Umbilical cord (tissue), 2 donors: ENCODE measurements around the gene NFKBIB. TPM values are rescaled to one million over a fixed set of nuclear protein-coding genes. Genes with fewer than 3 reads are reported as not detected.
"Not testable (repeated sequence)": the region's sequence is repeated elsewhere in the genome, so short reads cannot be mapped to it uniquely, and the experiment has no call there.

ENCODE experiments used
- DNase-seq: peaks from one replicate; pipeline ENCODE4 v3.0.0-alpha.2; 2015; ENCODE audit warnings: low spot score
- total RNA-seq: library from RNA; depleted of rRNA; stranded (reverse); fragments of >200 nt; gene quantifications from one replicate; pipeline ENCODE4 v1.2.3, GENCODE V29; 2014; ENCODE audit warnings: low replicate concordance; ENCODE audit not compliant: insufficient read depth

Gene NFKBIB
- total RNA-seq = 11.8 TPM

GRCh38 chr19:38899447-38900201 lies at the start of gene NFKBIB, which contains the start of gene SIRT2:
Gene NFKBIB (plus strand): TSS chr19:38899969. CDS start chr19:38900033, 64 bp downstream.
Gene SIRT2 (minus strand): TSS chr19:38899618. CDS start chr19:38899521, 97 bp downstream.
- peak; percentile 100 for DNase-seq

- DNase-seq = no peak
These were observed 49.3 kb upstream of the NFKBIB start for GRCh38 chr19:38850436-38850975.

DNA sequence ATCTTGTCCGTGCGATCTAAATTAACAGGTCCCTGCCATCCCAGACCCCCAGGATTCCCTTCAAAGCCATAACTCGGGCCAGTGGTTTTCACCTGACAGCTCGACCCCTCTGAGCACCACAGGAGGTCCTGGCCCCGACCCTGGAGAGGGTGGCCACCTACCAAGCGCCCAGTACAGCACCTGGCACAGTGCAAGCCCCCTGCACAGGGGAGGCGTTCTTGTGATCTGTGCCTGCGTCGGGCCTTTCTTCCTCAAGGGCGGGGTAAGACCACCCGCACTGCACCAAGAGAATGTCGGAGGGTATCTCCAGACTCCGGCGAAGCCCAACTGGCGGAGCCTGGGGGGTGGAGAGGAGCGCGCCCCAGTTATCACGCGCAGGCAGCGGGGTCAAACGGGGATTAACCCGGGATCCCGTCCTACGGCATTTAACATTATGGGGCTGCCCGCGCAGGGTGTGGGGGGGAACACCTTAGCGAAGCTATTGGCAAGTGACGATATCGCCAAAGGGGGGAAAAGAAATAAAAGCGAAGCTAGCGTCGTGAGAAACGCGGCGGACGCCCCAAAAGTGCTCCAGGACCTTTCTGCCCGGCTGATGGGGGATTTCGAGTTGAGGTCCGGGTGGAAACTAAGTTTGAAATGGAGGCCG lies 48.7 kb upstream of the NFKBIB start:
- no peak for DNase-seq

DNA sequence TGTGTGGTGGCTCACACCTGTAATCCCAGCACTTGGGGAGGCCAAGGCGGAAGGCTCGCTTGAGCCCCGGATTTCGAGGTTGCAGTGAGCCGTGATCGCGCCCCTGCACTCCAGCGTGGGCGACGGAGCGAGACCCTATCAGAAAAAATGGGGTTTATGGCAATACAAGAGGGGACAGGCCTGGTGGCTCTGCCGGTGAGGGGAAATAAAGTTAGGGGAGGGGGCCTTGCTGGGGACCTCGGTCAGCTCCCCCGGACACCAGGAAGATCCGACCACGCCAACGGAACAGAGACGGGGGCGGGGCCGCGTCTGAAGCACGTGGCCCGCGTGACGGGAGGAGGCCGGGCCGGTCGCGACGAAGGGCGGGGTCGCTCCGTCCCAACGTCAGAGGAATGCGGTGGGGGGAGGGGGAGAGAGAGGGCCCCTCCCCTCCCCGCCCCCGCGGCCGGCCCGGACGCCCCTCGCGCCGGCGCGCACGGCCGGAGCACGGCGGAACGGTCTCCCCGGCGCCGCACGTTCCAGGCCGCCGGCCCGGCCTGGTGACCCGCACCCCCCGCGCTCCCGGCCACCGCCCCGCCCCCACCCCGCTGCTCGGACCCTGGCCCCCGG lies 48.0 kb upstream of the NFKBIB start:
- peak; percentile 95 for DNase-seq

DNA sequence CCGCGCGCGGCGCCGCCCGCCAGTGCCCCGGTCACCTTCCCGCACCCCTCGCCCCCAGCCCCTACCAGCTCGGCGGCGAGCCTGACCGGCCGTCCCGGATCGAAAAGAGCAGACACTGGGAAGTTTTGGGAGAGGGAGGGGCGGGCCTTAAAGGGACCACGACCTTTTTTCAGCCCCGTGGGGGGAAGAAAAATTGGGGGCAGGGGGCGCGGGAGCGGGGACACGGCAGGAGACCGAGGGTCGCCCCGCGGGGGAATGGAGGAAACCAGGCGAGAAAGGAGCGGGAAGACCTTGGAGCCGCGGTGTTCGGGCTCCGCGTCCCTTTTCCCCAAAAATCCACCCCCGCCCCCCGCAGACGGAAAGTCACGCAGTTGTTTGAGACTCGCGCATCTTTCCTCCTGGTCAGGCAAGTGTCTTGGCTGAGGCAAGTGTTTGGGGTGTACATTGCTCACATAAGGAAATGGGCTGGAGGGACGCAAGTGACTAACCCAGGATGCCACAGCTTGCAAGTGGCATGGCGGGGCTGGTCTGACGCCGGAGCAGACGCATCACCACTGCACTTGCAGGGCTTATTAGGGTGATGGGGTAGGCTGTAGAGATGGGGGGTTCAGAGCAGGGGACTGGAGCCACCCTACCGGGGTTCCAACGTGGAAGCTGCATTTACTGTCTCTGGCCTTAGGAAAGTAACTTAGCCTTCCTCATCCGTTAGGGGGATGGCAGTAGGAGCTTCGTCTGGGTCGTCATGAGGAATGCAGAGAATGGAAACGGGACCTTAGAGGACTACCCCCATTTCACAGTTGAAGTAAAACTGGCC lies 47.3 kb upstream of the NFKBIB start:
- peak; percentile 66 for DNase-seq

- no peak for DNase-seq
These were observed 46.6 kb upstream of the NFKBIB start for GRCh38 chr19:38853214-38853613.

DNA sequence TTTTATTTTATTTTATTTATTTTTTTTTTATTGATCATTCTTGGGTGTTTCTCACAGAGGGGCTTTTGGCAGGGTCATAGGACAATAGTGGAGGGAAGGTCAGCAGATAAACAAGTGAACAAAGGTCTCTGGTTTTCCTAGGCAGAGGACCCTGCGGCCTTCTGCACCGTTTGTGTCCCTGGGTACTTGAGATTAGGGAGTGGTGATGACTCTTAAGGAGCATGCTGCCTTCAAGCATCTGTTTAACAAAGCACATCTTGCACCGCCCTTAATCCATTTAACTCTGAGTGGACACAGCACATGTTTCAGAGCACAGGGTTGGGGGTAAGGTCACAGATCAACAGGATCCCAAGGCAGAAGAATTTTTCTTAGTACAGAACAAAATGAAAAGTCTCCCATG lies 44.8 kb upstream of the NFKBIB start:
- not testable (repeated sequence) for DNase-seq

DNA sequence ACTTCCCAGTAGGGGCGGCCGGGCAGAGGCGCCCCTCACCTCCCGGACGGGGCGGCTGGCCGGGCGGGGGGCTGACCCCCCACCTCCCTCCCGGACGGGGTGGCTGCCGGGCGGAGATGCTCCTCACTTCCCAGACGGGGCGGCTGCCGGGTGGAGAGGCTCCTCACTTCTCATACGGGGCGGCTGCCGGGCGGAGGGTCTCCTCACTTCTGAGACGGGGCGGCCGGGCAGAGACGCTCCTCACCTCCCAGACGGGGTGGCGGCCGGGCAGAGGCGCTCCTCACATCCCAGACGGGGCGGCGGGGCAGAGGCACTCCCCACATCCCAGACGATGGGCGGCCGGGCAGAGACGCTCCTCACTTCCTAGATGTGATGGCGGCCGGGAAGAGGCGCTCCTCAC lies 44.0 kb upstream of the NFKBIB start:
- DNase-seq = not testable (repeated sequence)

DNA sequence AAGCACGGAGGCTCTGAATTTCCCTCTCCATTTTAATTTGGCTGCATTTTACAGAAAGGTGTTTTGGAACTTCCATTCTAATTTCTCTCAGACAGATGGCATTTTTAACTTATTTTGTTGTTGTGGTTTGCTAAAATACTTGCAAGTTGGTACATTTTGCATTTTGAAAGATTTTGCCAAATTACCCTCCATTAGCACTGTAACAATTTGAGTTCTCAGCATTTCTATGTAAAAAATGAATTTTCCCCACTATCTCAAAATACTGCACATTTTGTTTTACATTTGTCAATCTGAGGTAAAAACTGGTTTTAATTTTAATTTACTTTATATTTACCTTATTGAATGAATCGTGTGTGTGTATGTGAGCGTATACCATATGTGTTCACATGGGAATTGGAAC lies 43.0 kb upstream of the NFKBIB start:
- DNase-seq = no peak

- peak; percentile 67 for DNase-seq
These were observed 40.1 kb upstream of the NFKBIB start for GRCh38 chr19:38859631-38860204.

DNA sequence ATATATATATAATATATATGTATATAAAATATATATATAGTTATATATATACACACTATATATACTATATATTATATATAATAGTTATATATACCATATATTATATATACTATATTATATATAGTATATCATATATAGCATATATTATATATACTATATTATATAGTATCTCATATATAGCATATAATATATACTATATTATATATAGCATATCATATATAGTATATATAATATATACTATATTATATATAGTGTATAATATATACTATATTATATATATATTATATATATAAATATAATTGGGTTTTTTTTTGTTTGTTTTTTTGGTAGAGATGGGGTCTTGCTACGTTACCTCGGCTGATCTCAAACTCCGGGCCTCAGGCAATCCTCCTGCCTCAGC lies 38.4 kb upstream of the NFKBIB start:
- DNase-seq = no peak

DNA sequence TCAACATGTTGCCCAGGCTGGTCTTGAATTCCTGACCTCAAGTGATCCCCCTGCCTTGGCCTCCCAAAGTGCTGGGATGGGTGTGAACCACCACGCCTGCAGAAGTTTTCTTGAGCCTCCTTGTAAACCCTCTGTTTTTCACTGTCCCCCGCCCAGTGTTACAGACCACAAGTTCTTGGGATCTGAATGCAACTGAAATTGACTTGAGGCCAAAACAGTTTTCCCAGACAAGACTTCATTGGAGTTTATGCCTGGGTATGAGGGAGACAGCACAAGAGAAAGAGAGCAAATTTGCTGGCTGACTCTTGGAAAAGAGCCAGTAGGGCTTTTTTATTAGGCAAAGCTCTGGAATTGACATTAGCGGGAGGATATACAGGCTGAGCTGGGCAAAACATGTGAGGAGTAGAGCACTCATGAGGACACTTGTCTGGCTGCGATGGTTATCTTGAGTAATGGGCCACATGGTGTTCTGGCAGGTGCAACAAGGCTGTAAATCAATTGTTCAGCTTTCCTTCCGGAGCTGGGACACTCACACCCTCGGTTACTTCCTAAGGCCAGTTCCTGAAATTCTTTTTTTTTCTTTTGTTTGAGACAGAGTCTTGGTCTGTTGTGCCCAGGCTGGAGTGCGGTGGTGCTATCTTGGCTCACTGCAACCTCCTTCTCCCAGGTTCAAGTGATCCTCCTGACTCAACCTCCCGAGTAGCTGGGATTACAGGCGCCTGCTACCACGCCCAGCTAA lies 37.3 kb upstream of the NFKBIB start:
- peak; percentile 97 for DNase-seq

GRCh38 chr19:38867171-38867780 lies 32.5 kb upstream of the NFKBIB start:
- no peak for DNase-seq

GRCh38 chr19:38868551-38868950 lies 31.2 kb upstream of the NFKBIB start:
- no peak for DNase-seq

DNA sequence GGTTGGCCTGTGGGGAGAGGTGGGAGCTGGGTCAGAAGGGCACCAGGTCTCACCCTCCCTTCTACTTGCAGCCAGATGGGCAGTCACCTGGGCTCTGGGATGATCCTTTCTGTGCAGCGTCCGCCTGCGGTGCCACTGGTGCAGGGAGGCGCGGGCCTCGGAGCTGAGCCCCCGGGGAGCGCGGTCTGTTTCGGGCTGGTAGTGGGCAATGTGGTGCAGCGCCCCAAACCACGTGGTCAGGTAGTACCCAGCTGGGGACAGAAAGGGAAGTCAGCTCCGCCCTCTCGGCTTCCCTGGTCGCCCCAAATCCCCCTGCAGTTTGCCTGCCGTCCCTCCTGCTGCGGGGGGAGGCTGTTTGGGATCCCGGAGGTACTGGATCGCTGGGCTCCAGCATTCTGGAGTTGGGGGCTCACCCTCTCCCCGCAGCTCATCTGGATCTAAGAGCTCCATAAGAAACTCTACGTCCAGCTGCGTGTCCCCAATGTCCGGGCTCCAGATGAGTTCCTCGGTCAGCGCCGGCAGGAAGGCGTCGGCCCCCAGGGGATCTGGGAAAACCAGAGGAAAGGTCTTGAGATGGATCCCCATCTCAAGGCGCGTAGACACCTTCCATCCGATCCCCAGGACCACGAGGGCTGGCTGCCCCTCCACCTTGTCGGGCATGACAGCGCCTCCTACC lies 30.5 kb upstream of the NFKBIB start:
- no peak for DNase-seq

- peak; percentile 74 for DNase-seq
These were observed 29.7 kb upstream of the NFKBIB start for GRCh38 chr19:38869836-38870607.

DNA sequence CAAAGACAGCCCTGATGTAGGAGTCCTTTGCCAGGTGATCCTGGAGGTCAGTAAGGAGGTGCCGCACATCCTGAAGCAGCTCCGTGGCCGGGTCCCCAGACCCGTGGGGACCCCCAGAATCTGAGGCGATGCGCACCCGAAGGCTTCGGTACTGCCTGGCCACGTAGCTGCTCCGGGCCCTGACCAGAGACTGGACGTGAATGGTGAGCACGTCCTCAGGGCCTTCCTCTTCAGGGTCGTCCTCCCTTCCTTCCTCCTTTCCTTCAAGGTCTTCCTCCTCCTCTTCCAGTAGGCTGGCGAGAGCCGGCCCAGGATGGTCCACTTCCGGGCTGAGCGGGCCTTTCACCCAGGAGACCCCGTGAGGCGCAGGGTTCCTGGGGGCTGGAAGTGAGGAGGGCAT lies 29.2 kb upstream of the NFKBIB start:
- no peak for DNase-seq

- DNase-seq = not testable (repeated sequence)
These were observed 26.4 kb upstream of the NFKBIB start for GRCh38 chr19:38873400-38873799.
